GM10266 (cell line): Measurements from ENCODE around the gene RBM47.

Experiments used
- DNase-seq: peaks from one replicate; pipeline ENCODE4 v3.0.0; 2012; ENCODE audit errors: extremely low spot score
- TF ChIP-seq, protein P1 (sequence below): IDR thresholded peaks from 2 replicates; pipeline ENCODE4 v1.5.1; 2012; ENCODE audit warnings: mild to moderate bottlenecking, low read depth; ENCODE audit not compliant: control insufficient read depth, insufficient read depth; ENCODE audit errors: missing control alignments

RBM47 gene

DNA sequence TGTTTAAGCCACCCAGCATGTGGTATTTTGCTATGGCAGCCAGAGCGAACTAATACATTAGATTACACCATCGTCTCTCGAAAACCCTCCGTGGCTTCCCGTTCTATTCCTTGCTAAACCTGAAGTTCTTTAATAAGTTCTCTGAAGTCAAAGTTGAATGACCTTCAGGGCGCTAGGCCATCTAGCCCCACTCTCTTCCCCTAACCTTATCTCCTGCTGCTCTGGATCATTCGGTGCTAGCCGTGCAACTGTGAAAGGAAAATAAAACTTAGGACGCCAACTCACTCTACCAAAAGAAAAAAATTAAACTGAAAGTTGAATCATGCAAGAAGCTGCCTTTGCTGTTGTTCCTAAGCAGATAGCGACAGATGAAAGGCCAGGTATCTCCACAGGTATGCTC is 254.6 kb downstream of the RBM47 start:
- TF ChIP-seq, protein P1, sequence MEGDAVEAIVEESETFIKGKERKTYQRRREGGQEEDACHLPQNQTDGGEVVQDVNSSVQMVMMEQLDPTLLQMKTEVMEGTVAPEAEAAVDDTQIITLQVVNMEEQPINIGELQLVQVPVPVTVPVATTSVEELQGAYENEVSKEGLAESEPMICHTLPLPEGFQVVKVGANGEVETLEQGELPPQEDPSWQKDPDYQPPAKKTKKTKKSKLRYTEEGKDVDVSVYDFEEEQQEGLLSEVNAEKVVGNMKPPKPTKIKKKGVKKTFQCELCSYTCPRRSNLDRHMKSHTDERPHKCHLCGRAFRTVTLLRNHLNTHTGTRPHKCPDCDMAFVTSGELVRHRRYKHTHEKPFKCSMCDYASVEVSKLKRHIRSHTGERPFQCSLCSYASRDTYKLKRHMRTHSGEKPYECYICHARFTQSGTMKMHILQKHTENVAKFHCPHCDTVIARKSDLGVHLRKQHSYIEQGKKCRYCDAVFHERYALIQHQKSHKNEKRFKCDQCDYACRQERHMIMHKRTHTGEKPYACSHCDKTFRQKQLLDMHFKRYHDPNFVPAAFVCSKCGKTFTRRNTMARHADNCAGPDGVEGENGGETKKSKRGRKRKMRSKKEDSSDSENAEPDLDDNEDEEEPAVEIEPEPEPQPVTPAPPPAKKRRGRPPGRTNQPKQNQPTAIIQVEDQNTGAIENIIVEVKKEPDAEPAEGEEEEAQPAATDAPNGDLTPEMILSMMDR: no peak
- no peak for DNase-seq

DNA sequence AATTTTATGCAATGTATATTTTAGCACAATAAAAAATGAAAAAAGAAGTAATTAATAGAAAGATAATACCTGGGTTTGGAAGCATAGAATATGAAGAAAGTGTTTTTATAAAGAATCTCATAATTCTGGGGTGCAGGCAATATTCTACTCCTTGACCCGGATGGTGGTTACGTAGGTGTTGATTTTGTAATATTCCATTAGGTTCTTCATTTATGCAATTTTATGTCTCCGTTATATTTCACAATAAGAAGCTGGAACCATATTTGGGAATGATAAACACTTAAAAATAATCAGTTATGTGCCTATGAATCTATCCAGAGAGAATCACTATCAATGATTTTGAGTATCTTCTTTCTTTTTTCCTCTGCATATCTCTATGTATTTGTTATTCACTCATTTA is 256.0 kb downstream of the RBM47 start:
- no peak for DNase-seq
- TF ChIP-seq, protein P1: no peak
